ENCODE measurements around the gene TRIM71. TPM values are rescaled to one million over a fixed set of nuclear protein-coding genes. Genes with fewer than 3 reads are reported as not detected.
"Not testable (repeated sequence)": the region's sequence is repeated elsewhere in the genome, so short reads cannot be mapped to it uniquely, and the experiment has no call there.

Gene TRIM71
- total and polyA plus RNA-seq, 2 experiments from 2014 or later = under 0.01 to 0.03 TPM

DNA sequence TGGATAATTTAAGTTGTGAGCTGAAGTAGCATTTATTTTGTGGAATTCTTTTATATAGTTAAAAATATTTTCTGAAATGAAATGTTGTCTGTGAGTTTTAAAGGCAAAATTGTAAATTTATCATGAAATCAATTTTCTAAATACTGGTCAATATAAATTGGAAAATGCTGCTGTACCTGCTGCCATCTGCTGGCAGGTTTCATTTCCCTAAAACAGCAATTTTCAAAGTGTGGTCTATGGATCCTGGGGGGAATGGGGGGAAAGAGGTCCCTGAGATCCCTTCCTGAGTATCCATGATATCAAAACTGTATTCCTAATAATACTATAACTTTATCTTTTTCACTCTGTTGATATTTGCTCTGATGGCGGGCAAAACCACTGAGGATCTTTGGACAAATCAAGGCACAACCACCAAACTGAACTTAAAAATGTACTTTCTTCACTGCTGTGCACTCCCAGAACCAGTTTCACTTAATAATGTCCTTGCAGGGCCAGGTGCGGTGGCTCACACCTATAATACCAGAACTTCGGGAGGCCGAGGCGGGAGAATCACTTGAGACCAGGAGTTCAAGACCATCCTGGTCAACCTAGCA, 116.4 kb downstream of the TRIM71 start:
- Histone ChIP-seq H3K79me2 (ENCODE audit: insufficient read depth) (no peaks in the 10 kb centered on the region), H3K27ac (no peak overlapping the region), H3K36me3 (ENCODE audit: low read depth) (no peaks in the 10 kb centered on the region), H3K9me3 (ENCODE audit: low read depth) (no peaks in the 10 kb centered on the region), H4K20me1 (ENCODE audit: insufficient read depth) (no peaks in the 10 kb centered on the region), H2AFZ (no peak overlapping the region), H3K4me2 (ENCODE audit: unreplicated experiment) (no peak overlapping the region), H3K9me2 (ENCODE audit: insufficient read depth) (no peaks in the 10 kb centered on the region), H3F3A (ENCODE audit: insufficient read depth) (no peaks in the 10 kb centered on the region), H3K4me3 (no peak overlapping the region), H3K9ac (no peak overlapping the region), H3K4me1 (ENCODE audit: insufficient read depth) (no peaks in the 10 kb centered on the region), H3K27me3 (replicated peaks; ENCODE audit: insufficient read depth) (0 out of 2 replicates have a peak, but pooled peaks cover 3% of the 10 kb centered on the region)
- TF ChIP-seq EZH2 (IDR thresholded peaks at IDR 0.05; ENCODE audit: insufficient read depth, poor library complexity, severe bottlenecking) (no peak), EZH2phosphoT487 (IDR thresholded peaks at IDR 0.05; ENCODE audit: insufficient read depth, low read depth) (no peak)
- 55 to 63% methylated on average over 5 of the region's 5 CpGs for WGBS, 2 experiments (ENCODE audit: low coverage in 1 of 2, low lambda C conversion rate in 2 of 2, missing lambda C conversion rate in 2 of 2)
- in situ Hi-C loops (cut with MboI) = loop anchor here (10.0 kb wide), 1 partner anchor 199 kb away; no protein-coding TSS in a partner anchor
- DNase-seq = peak; percentile 47

DNA sequence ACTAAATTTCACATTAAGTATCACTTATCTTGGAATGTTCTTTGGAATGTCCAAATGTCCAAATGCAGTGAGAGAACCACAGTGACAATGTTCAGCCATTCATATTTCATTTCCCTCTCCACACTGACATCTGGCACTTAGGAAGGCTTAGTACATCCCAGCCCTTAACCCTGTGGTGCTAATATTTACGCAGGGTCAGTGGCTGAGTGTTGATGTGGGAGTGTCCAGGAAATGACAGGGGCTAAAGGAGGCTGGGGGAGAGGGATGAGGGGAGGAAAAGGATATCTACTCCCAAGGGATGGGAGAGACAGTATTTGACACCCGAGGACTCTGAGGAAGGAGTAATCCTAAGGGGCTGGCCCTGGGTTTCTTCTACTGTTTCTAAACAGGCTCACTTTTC, 119.5 kb downstream of the TRIM71 start:
- Histone ChIP-seq H3K9me2 (ENCODE audit: insufficient read depth) (no peaks in the 10 kb centered on the region), H3K27me3 (replicated peaks; ENCODE audit: insufficient read depth) (0 out of 2 replicates have a peak, but pooled peaks cover 3% of the 10 kb centered on the region), H3K36me3 (ENCODE audit: low read depth) (no peaks in the 10 kb centered on the region), H3K9me3 (ENCODE audit: low read depth) (no peaks in the 10 kb centered on the region), H3K4me3 (no peak overlapping the region), H3K9ac (no peak overlapping the region), H3F3A (ENCODE audit: insufficient read depth) (no peaks in the 10 kb centered on the region), H3K79me2 (ENCODE audit: insufficient read depth) (no peaks in the 10 kb centered on the region), H3K4me2 (ENCODE audit: unreplicated experiment) (no peak overlapping the region), H3K27ac (no peak overlapping the region), H4K20me1 (ENCODE audit: insufficient read depth) (no peaks in the 10 kb centered on the region), H2AFZ (no peak overlapping the region), H3K4me1 (ENCODE audit: insufficient read depth) (no peaks in the 10 kb centered on the region)
- TF ChIP-seq EZH2 (IDR thresholded peaks at IDR 0.05; ENCODE audit: insufficient read depth, poor library complexity, severe bottlenecking) = no peak
- TF ChIP-seq EZH2phosphoT487 (IDR thresholded peaks at IDR 0.05; ENCODE audit: insufficient read depth, low read depth) = no peak
- DNase-seq = no peak
- in situ Hi-C loops (cut with MboI) = loop anchor here (10.0 kb wide), 1 partner anchor 203 kb away; no protein-coding TSS in a partner anchor
- 65 to 70% methylated on average over 2 of the region's 2 CpGs for WGBS, 2 experiments (ENCODE audit: low coverage in 1 of 2, low lambda C conversion rate in 2 of 2, missing lambda C conversion rate in 2 of 2)

DNA sequence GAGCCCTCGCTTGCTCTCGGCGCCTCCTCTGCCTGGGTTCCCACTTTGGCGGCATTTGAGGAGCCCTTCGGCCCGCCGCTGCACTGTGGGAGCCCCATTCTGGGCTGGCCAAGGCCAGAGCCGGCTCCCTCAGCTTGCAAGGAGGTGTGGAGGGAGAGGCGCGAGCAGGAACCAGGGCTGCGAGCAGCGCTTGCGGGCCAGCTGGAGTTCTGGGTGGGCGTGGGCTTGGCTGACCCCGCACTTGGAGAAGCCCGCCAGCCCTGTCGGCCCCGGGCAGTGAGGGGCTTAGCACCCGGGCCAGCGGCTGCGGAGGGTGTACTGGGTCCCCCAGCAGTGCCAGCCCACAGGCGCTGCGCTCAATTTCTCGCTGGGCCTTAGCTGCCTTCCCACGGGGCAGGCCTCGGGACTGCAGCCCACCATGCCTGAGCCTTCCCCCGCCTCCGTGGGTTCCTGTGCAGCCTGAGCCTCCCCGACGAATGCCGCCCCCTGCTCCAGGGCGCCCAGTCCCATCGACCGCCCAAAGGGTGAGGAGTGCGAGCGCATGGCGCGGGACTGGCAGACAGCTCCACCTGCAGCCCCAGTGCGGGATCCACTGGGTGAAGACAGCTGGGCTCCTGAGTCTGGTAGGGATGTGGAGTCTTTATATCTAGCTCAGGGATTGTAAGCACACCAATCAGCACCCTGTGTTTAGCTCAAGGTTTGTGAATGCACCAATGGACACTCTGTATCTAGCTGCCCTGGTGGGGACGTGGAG, 121.9 kb downstream of the TRIM71 start:
- not testable (repeated sequence) for H3K27ac ChIP-seq; H3K9me3 ChIP-seq (ENCODE audit: low read depth); DNase-seq; H3K4me3 ChIP-seq; H3K36me3 ChIP-seq (ENCODE audit: low read depth); H4K20me1 ChIP-seq (ENCODE audit: insufficient read depth); H3F3A ChIP-seq (ENCODE audit: insufficient read depth); H3K27me3 ChIP-seq (replicated peaks; ENCODE audit: insufficient read depth); H3K9ac ChIP-seq; H3K4me2 ChIP-seq (ENCODE audit: unreplicated experiment); H2AFZ ChIP-seq; H3K79me2 ChIP-seq (ENCODE audit: insufficient read depth); H3K4me1 ChIP-seq (ENCODE audit: insufficient read depth); H3K9me2 ChIP-seq (ENCODE audit: insufficient read depth)
- in situ Hi-C loops (cut with MboI) = loop anchor here (10.0 kb wide), 1 partner anchor 205 kb away; no protein-coding TSS in a partner anchor
- WGBS, 2 experiments (ENCODE audit: low coverage in 1 of 2, low lambda C conversion rate in 2 of 2, missing lambda C conversion rate in 2 of 2) = 83 to 87% methylated on average over 31 to 37 of the region's 40 CpGs

DNA sequence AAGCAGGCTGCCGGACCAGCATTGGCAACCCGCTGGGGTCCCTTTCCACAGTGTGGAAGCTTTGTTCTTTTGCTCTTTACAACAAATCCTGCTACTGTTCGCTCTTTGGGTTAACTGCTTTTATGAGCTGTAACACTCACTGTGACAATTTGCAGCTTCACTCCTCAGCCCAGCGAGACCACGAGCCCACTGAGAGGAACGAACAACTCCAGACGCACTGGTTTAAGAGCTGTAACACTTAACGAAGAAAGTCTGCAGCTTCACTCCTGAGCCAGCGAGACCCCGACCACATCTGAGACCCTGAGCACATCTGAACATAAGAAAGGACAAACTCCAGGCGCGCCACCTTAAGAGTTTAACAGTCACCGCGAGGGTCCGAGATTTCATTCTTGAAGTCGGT, 122.9 kb downstream of the TRIM71 start:
- no peak overlapping the region for H3K4me3 ChIP-seq
- no peaks in the 10 kb centered on the region for H3K4me1 ChIP-seq (ENCODE audit: insufficient read depth)
- H3K27me3 ChIP-seq (replicated peaks; ENCODE audit: insufficient read depth) = 0 out of 2 replicates have a peak, but pooled peaks cover 3% of the 10 kb centered on the region
- H4K20me1 ChIP-seq (ENCODE audit: insufficient read depth) = no peaks in the 10 kb centered on the region
- no peak overlapping the region for H3K9ac ChIP-seq
- no peak for DNase-seq
- H3K27ac ChIP-seq = no peak overlapping the region
- 67 to 75% methylated on average over 16 of the region's 16 CpGs for WGBS, 2 experiments (ENCODE audit: low coverage in 1 of 2, low lambda C conversion rate in 2 of 2, missing lambda C conversion rate in 2 of 2)
- H3K79me2 ChIP-seq (ENCODE audit: insufficient read depth) = no peaks in the 10 kb centered on the region
- no peak for TF ChIP-seq EZH2 (IDR thresholded peaks at IDR 0.05; ENCODE audit: insufficient read depth, poor library complexity, severe bottlenecking)
- TF ChIP-seq EZH2phosphoT487 (IDR thresholded peaks at IDR 0.05; ENCODE audit: insufficient read depth, low read depth) = no peak
- H3K9me3 ChIP-seq (ENCODE audit: low read depth) = no peaks in the 10 kb centered on the region
- no peak overlapping the region for H3K4me2 ChIP-seq (ENCODE audit: unreplicated experiment)
- no peaks in the 10 kb centered on the region for H3F3A ChIP-seq (ENCODE audit: insufficient read depth)
- no peaks in the 10 kb centered on the region for H3K36me3 ChIP-seq (ENCODE audit: low read depth)
- in situ Hi-C loops (cut with MboI) = no loop called here
- no peaks in the 10 kb centered on the region for H3K9me2 ChIP-seq (ENCODE audit: insufficient read depth)
- no peak overlapping the region for H2AFZ ChIP-seq

Data from GM23248 (cell line).